Calu3 (cell line): ENCODE measurements around the gene SCG3. TPM values are rescaled to one million over a fixed set of nuclear protein-coding genes. Genes with fewer than 3 reads are reported as not detected.

ENCODE experiments used
- BruUV-seq: library from RNA; stranded (reverse); fragments of 400-500 nt; replicated peaks from 2 replicates; lab custom pipeline; 2021; lab: Mats Ljungman, UMichigan
- CTCF ChIA-PET: fragments of 300-600 bp; sonication (Branson Sonifier 250); formaldehyde crosslinking; loops from one replicate; lab custom pipeline; 2022; ENCODE audit warnings: antibody characterized with exemption; lab: Charles Lee
- DNase-seq: peaks from one replicate; pipeline ENCODE4 v3.0.0; 2022
- H3K27ac Mint-ChIP-seq: one replicate; pipeline ENCODE4 v1.8.0; 2022; ENCODE audit warnings: mixed read lengths; ENCODE audit not compliant: unreplicated experiment
- H3K27me3 Mint-ChIP-seq: one replicate; pipeline ENCODE4 v1.8.0; 2022; ENCODE audit warnings: mixed read lengths; ENCODE audit not compliant: unreplicated experiment
- H3K36me3 Mint-ChIP-seq: one replicate; pipeline ENCODE4 v1.8.0; 2022; ENCODE audit warnings: mild to moderate bottlenecking, moderate library complexity, mixed read lengths; ENCODE audit not compliant: insufficient read depth, unreplicated experiment
- H3K4me1 Mint-ChIP-seq: one replicate; pipeline ENCODE4 v1.8.0; 2022; ENCODE audit warnings: mild to moderate bottlenecking, low read depth, mixed read lengths; ENCODE audit not compliant: unreplicated experiment
- H3K4me3 Mint-ChIP-seq: one replicate; pipeline ENCODE4 v1.8.0; 2022; ENCODE audit warnings: mild to moderate bottlenecking, low read depth, moderate library complexity, mixed read lengths; ENCODE audit not compliant: unreplicated experiment
- H3K9me3 Mint-ChIP-seq: one replicate; pipeline ENCODE4 v1.8.0; 2022; ENCODE audit warnings: low read depth, mixed read lengths; ENCODE audit not compliant: unreplicated experiment
- intact Hi-C: fragments of 100-400 bp; cut with micrococcal nuclease; formaldehyde crosslinking; loops from one replicate; pipeline ENCODE4 v1.10.0; 2022; ENCODE audit not compliant: unreplicated experiment
- total RNA-seq: library from RNA; stranded (reverse); gene quantifications from 2 replicates; pipeline ENCODE4 v1.2.3, GENCODE V29; 2022
- TF ChIP-seq, protein P1 (sequence below): fragments of 200-600 bp; IDR thresholded peaks from one replicate; pipeline ENCODE4 v1.8.0; 2022; ENCODE audit warnings: antibody characterized with exemption; ENCODE audit not compliant: unreplicated experiment

Gene SCG3
- total RNA-seq, 1 experiment from 2014 or later: not detected

DNA sequence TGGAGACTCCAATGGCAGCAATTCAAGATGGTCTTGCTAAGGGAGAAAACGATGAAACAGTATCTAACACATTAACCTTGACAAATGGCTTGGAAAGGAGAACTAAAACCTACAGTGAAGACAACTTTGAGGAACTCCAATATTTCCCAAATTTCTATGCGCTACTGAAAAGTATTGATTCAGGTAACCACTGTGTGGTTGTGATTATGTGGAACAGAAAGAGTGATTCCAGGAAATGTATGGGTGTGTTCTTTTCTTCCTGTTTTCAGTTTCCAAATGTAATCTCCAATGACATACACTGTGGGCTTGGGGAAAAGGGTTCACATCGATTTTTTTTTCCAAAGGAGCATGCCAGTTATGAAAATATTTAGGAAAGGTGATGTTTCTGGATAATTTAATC lies 10.9 kb downstream of the SCG3 start:
- Mint-ChIP-seq H3K27ac (no peak overlapping the region), H3K27me3 (peaks cover 77% of the 10 kb centered on the region), H3K4me1 (no peaks in the 10 kb centered on the region), H3K4me3 (no peak overlapping the region), H3K9me3 (no peaks in the 10 kb centered on the region), H3K36me3 (no peaks in the 10 kb centered on the region)
- no TSS peak for BruUV-seq
- intact Hi-C loops: no loop called here
- CTCF ChIA-PET: no interaction called here
- TF ChIP-seq, protein P1, sequence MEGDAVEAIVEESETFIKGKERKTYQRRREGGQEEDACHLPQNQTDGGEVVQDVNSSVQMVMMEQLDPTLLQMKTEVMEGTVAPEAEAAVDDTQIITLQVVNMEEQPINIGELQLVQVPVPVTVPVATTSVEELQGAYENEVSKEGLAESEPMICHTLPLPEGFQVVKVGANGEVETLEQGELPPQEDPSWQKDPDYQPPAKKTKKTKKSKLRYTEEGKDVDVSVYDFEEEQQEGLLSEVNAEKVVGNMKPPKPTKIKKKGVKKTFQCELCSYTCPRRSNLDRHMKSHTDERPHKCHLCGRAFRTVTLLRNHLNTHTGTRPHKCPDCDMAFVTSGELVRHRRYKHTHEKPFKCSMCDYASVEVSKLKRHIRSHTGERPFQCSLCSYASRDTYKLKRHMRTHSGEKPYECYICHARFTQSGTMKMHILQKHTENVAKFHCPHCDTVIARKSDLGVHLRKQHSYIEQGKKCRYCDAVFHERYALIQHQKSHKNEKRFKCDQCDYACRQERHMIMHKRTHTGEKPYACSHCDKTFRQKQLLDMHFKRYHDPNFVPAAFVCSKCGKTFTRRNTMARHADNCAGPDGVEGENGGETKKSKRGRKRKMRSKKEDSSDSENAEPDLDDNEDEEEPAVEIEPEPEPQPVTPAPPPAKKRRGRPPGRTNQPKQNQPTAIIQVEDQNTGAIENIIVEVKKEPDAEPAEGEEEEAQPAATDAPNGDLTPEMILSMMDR: no peak
- DNase-seq: no peak

DNA sequence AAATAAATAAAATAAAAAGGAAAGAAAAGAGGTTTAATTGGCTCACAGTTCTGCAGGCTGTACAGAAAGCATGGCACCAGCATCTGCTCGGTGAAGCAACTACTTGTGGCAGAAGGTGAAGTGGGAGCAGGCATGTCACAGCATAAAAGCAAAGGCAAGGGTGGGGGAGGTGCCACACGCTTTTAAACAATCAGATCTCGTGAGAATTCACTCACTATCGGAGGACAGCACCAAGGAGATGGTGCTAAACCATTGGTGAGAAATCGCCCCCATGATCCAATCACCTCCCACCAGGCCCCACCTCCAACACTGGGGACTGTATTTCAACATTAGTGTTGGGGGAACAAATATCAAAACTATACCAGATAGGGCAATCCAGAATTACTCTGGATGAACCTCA lies 15.3 kb downstream of the SCG3 start:
- Mint-ChIP-seq H3K27ac (no peak overlapping the region), H3K36me3 (no peaks in the 10 kb centered on the region), H3K4me1 (no peaks in the 10 kb centered on the region), H3K9me3 (no peaks in the 10 kb centered on the region), H3K27me3 (peaks cover 68% of the 10 kb centered on the region), H3K4me3 (no peak overlapping the region)
- intact Hi-C loops: no loop called here
- TF ChIP-seq, protein P1: no peak
- DNase-seq: no peak
- BruUV-seq: no TSS peak
- CTCF ChIA-PET: no interaction called here

DNA sequence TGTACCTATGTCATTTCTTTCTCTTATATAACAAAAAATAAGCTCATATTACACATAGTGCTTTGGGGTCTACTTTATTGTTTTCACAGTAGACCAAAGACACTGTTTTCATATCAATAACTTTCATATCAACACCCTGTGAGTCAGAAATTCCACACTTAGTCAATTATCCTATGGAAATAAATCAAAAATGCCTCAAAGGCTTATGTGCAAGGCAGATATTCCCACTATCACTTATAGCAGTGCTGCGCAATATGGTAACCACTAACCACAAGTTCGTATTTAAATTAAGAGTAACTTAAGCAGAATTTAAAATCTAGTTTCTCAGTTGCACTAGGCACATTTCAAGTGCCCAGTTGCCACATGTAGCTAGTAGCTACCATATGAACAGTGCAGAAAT lies 15.9 kb downstream of the SCG3 start:
- CTCF ChIA-PET: no interaction called here
- no TSS peak for BruUV-seq
- H3K4me3 Mint-ChIP-seq: no peak overlapping the region
- no peaks in the 10 kb centered on the region for H3K4me1 Mint-ChIP-seq
- H3K36me3 Mint-ChIP-seq: no peaks in the 10 kb centered on the region
- TF ChIP-seq, protein P1: no peak
- H3K27me3 Mint-ChIP-seq: peaks cover 63% of the 10 kb centered on the region
- DNase-seq: no peak
- intact Hi-C loops: no loop called here
- H3K9me3 Mint-ChIP-seq: no peaks in the 10 kb centered on the region
- H3K27ac Mint-ChIP-seq: no peak overlapping the region

DNA sequence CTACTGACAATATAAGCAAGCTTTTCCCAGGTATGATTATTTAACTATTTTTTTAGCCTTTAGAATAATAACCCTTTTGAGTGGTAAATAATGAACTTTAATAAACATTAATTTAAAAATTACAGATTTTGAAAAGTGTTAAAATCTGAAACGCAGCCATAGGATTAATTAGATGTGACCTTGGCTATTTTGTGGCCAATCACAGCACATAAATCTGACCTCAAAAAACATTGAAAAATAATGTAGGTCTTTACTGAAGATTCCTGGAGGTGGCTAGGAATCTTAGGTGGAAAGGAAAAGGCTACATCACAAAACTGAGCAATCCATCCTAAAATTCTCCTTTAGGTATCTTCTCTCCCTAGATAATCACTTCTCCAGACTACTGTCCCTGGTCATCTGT lies 18.1 kb downstream of the SCG3 start:
- Mint-ChIP-seq H3K27ac (no peak overlapping the region), H3K4me1 (no peaks in the 10 kb centered on the region), H3K9me3 (no peaks in the 10 kb centered on the region), H3K36me3 (no peaks in the 10 kb centered on the region), H3K27me3 (peaks cover 41% of the 10 kb centered on the region), H3K4me3 (no peak overlapping the region)
- CTCF ChIA-PET: no interaction called here
- TF ChIP-seq, protein P1: no peak
- DNase-seq: no peak
- intact Hi-C loops: no loop called here
- no TSS peak for BruUV-seq
